Measurements from ENCODE around the gene HIRIP3. TPM values are rescaled to one million over a fixed set of nuclear protein-coding genes. Genes with fewer than 3 reads are reported as not detected.

The HIRIP3 gene
- total RNA-seq, 2 donors from 2014 or later, result 11.2 to 17.1 TPM

DNA sequence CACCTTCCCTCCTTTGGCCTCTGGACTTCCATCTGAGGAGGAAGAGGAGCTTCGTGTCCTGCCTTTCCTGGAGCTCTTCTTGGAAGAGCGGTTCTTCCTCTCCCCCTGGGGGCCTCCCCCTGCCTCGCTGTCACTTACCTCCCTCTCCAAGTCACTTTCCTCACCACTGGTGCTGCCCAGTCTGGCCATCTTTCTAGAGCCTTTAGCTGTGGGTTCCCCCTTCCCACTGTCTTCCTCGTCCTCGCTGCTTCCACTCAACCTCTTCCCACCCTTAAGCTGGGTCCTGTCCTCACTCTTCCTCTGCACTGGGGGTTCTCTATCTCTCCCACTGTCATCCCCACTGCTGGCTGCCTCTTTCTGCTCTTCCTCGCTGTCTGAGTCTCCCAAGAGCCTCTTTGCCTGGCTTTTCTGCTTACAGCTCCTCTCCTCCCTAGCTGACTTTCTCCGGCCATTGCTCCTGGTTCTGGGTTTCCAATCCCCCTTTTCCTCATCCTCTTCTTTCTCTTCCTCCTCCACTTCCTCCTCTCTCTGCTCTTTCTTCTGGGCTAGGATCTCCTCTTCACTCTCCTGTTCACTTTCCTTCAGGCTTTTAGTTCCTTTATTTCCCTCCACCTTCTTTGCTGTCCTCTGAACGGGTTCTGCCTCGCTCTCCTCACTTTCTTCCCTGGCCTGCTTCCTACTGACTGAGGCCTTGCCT, 1.4 kb downstream of the HIRIP3 start:
- 87 to 88% methylated on average over 9 of the region's 9 CpGs for WGBS, 2 donors
- no peak for DNase-seq

DNA sequence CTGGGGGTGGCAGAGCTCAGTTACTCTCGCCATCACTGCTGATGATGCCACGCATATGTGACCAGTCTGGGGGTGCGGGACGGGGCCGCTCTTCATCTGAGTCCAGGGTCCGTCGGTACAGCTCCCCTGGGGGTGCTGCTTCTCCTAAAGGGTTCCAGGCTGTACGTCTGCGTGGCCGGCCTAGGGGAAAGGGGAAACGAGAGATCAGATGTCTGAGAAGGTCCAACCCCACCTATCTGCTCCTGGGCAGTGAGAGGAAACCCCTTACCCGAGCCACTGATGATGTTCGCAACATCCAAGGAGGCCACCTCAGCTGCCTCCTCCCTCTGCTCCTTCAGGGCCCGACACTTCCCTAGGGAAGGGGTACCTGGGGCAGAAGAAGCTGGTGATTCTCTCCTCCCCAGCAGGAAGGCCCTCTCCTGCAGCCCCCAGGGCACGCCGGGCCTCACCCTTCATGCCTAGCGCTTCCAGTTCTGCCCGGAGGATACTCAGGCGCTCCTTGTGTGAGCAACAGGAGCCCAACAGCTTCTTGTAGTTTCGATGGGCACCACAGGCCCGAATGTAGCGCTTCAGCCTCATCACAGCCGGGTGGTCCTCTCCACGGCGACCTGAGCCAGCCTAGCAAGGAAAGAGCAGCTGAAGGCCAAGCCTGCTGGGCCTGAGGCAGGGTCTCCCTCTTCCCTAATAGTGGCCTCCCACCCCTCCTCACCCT, 2.1 kb downstream of the HIRIP3 start:
- Histone ChIP-seq H3K9me3 (no peaks in the 10 kb centered on the region), H3K36me3 (replicated peaks in 1 of 2; ENCODE audit: insufficient read depth in 1 of 2, low read depth in 2 of 2) (peaks cover 0 to 3% of the 10 kb centered on the region in 2 donors), H3K27me3 (no peaks in the 10 kb centered on the region), H3K4me3 (no peak overlapping the region), H3K4me1 (peaks cover 26% of the 10 kb centered on the region), H3K27ac (no peak overlapping the region)
- TF ChIP-seq, protein P1, sequence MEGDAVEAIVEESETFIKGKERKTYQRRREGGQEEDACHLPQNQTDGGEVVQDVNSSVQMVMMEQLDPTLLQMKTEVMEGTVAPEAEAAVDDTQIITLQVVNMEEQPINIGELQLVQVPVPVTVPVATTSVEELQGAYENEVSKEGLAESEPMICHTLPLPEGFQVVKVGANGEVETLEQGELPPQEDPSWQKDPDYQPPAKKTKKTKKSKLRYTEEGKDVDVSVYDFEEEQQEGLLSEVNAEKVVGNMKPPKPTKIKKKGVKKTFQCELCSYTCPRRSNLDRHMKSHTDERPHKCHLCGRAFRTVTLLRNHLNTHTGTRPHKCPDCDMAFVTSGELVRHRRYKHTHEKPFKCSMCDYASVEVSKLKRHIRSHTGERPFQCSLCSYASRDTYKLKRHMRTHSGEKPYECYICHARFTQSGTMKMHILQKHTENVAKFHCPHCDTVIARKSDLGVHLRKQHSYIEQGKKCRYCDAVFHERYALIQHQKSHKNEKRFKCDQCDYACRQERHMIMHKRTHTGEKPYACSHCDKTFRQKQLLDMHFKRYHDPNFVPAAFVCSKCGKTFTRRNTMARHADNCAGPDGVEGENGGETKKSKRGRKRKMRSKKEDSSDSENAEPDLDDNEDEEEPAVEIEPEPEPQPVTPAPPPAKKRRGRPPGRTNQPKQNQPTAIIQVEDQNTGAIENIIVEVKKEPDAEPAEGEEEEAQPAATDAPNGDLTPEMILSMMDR (IDR thresholded peaks at IDR 0.05), result no peak
- no peak for TF ChIP-seq POLR2A (IDR thresholded peaks at IDR 0.05)
- WGBS, 2 donors, result 90 to 91% methylated on average over 18 to 25 of the region's 25 CpGs
- intact Hi-C loops (cut with DNase I), result no loop called here
- ATAC-seq (no peak), DNase-seq (no peak)

More for the DNA sequence above, 1.4 kb downstream of the HIRIP3 start:
- H3K36me3 ChIP-seq (replicated peaks in 1 of 2; ENCODE audit: insufficient read depth in 1 of 2, low read depth in 2 of 2), result peaks cover 0 to 5% of the 10 kb centered on the region in 2 donors
- ATAC-seq, result no peak
- no peaks in the 10 kb centered on the region for H3K27me3 ChIP-seq
- H3K27ac ChIP-seq, result peak overlapping the region in 3 of 4 donors; percentile 89 to 99 (median 96)
- H3K9me3 ChIP-seq, result no peaks in the 10 kb centered on the region
- H3K4me1 ChIP-seq, result peaks cover 26% of the 10 kb centered on the region
- intact Hi-C loops (cut with DNase I), result no loop called here
- TF ChIP-seq, protein P1 (IDR thresholded peaks at IDR 0.05), result no peak
- no peak overlapping the region for H3K4me3 ChIP-seq

DNA sequence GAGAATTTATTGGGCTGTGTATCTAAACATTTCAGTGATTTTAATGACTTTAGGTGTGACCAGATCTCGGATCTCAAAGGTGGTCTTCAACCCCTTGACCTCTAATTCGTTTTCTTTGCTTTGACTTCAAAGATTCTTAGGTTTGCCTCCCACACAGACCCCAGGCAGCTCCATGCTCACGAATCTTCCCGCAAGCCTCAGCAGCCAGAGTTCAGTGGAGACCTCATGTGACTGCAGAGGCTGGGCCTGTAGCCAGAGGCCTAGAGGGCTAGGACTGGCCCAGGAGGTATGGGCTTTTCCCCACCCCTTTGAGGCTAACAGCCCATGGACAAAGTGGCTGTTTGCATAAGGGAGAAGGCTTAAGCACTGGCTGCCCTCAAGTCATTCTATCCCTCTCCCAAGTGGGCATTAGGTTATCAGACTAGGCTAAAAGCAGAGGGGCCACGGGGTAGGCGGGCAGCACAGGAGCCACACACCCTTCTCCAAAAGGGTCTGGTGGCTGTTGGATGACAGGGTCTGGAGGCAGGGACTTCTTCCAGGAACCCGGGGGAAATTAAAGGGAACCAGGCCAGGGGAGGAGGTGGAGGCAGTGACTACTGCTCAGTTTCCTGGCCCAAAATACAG, 3.0 kb downstream of the HIRIP3 start:
- no peak for DNase-seq
- no peaks in the 10 kb centered on the region for H3K27me3 ChIP-seq
- 62 to 66% methylated on average over 7 of the region's 7 CpGs for WGBS, 2 donors
- intact Hi-C loops (cut with DNase I), result no loop called here
- H3K36me3 ChIP-seq (replicated peaks in 1 of 2; ENCODE audit: insufficient read depth in 1 of 2, low read depth in 2 of 2), result peaks cover 0 to 5% of the 10 kb centered on the region in 2 donors
- H3K4me3 ChIP-seq, result no peak overlapping the region
- TF ChIP-seq POLR2A (IDR thresholded peaks at IDR 0.05), result no peak
- TF ChIP-seq, protein P1 (IDR thresholded peaks at IDR 0.05), result no peak
- no peak overlapping the region for H3K27ac ChIP-seq
- H3K9me3 ChIP-seq, result no peaks in the 10 kb centered on the region
- no peak for ATAC-seq
- peaks cover 23% of the 10 kb centered on the region for H3K4me1 ChIP-seq

DNA sequence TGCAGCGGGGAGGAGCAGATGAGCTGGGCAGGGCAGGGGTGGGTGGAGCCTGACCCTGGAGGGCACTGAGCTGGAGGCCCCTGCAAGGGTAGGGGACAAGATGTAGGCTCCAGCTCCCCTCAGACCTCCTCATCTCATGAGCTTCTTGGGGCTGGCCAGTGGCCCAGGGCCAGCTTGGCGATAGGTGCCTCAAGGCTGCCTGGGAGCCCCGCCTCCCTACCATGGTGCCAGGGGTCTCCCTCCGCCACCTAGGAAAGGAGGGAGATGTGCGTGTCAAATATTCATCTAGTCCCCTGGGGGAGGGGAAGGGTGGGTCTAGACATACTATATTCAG, 3.9 kb downstream of the HIRIP3 start:
- no peaks in the 10 kb centered on the region for H3K9me3 ChIP-seq
- H3K36me3 ChIP-seq (replicated peaks in 1 of 2; ENCODE audit: insufficient read depth in 1 of 2, low read depth in 2 of 2), result peaks cover 0 to 8% of the 10 kb centered on the region in 2 donors
- H3K4me1 ChIP-seq, result peaks cover 15% of the 10 kb centered on the region
- ATAC-seq (no peak), DNase-seq (no peak)
- H3K27ac ChIP-seq, result no peak overlapping the region
- no peak overlapping the region for H3K4me3 ChIP-seq
- intact Hi-C loops (cut with DNase I), result no loop called here
- no peak for TF ChIP-seq POLR2A (IDR thresholded peaks at IDR 0.05)
- TF ChIP-seq, protein P1 (IDR thresholded peaks at IDR 0.05), result no peak
- no peaks in the 10 kb centered on the region for H3K27me3 ChIP-seq
- 74% methylated on average over 5 of the region's 5 CpGs; no CpG with 5 or more reads in 1 of the 2 donors for WGBS, 2 donors

Data from body of pancreas (tissue), 4 donors.